Fibroblast of upper back skin (primary cell): ENCODE results near the gene GNG14.
A peak's percentile ranks its signal among the peaks of the same experiment; 100 is the strongest.
"Not testable (repeated sequence)": the region's sequence is repeated elsewhere in the genome, so short reads cannot be mapped to it uniquely, and the experiment has no call there.

Experiments used
- DNase-seq: peaks from one replicate; pipeline ENCODE4 v3.0.0-alpha.2; 2013

Gene GNG14

GRCh38 chr19:12687496-12688196 lies at the start of gene GNG14:
GNG14 (plus strand) TSS chr19:12687998; CDS start chr19:12688049, 51 bp downstream.
- no peak for DNase-seq

- DNase-seq: no peak
Measured at GRCh38 chr19:12638611-12639182, 49.1 kb upstream of the GNG14 start.

GRCh38 chr19:12639901-12640613 lies 47.7 kb upstream of the GNG14 start:
- peak; percentile 70 for DNase-seq

GRCh38 chr19:12641456-12641855 lies 46.3 kb upstream of the GNG14 start:
- DNase-seq: no peak

- no peak for DNase-seq
Measured at GRCh38 chr19:12642506-12642905, 45.3 kb upstream of the GNG14 start.

GRCh38 chr19:12643716-12644115 lies 44.1 kb upstream of the GNG14 start:
- DNase-seq: not testable (repeated sequence)

- no peak for DNase-seq
Measured at GRCh38 chr19:12646551-12646950, 41.2 kb upstream of the GNG14 start.

- no peak for DNase-seq
Measured at GRCh38 chr19:12647047-12647446, 40.8 kb upstream of the GNG14 start.

GRCh38 chr19:12647490-12648071 lies 40.2 kb upstream of the GNG14 start:
- DNase-seq: peak; percentile 11

GRCh38 chr19:12648088-12648487 lies 39.7 kb upstream of the GNG14 start:
- no peak for DNase-seq

GRCh38 chr19:12649941-12650340 lies 37.9 kb upstream of the GNG14 start:
- DNase-seq: no peak

- no peak for DNase-seq
Measured at GRCh38 chr19:12652219-12652618, 35.6 kb upstream of the GNG14 start.

- no peak for DNase-seq
Measured at GRCh38 chr19:12655546-12655945, 32.3 kb upstream of the GNG14 start.

GRCh38 chr19:12656899-12657571 lies 30.8 kb upstream of the GNG14 start:
- no peak for DNase-seq

GRCh38 chr19:12657966-12658365 lies 29.8 kb upstream of the GNG14 start:
- no peak for DNase-seq

- no peak for DNase-seq
Measured at GRCh38 chr19:12660980-12661379, 26.8 kb upstream of the GNG14 start.

GRCh38 chr19:12664406-12665280 lies 23.2 kb upstream of the GNG14 start:
- no peak for DNase-seq

GRCh38 chr19:12665281-12665573 lies 22.6 kb upstream of the GNG14 start:
- DNase-seq: no peak

GRCh38 chr19:12665671-12666264 lies 22.0 kb upstream of the GNG14 start:
- peak; percentile 9 for DNase-seq

- peak; percentile 62 for DNase-seq
Measured at GRCh38 chr19:12666265-12667048, 21.3 kb upstream of the GNG14 start, which contains the start of the genes MAN2B1 and WDR83. MAN2B1 (minus strand) TSS chr19:12666742; CDS start chr19:12666701, 41 bp downstream. WDR83 (plus strand) TSS chr19:12666807; CDS start chr19:12669791, 2,984 bp downstream.
